ENCODE measurements around the gene DIRAS1. TPM values are rescaled to one million over a fixed set of nuclear protein-coding genes. Genes with fewer than 3 reads are reported as not detected.

The DIRAS1 gene
- total RNA-seq, 1 experiment from 2014 or later = 33.7 TPM

DNA sequence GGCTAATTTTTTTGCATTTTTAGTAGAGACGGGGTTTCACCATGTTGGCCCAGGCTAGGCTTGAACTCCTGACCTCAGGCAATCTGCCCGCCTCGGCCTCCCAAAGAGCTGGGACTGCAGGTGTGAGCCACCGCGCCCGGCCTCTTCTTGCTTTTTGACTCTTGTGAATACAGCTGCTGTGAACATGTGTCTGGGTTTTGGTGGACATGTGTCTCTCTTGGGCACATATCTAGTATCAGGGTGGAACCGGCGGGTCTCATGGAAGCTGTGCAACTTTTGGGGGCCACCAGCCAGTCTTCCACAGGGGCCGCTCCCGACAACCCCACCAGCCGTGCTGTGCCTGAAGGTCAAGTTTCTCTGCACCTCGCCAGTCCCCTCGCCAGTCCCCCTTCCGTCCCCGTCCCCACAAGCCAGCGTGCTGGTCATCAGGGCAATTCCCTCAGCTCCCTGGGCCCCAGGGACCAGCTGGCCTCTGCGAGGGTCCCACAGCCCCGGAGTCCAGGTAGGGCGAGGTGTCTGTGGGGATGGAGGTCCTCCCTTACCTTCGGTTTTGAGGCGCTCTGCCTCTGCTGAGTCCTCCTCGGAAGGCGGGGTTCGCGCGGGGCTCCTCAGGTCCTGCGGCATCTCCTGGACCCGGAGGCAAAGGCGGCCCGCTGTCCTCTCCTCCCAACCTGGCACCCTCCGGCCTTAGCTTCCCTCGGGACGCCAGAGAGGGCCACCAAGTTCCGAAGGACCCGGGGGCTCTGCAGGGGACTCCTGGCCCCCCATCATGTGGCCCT is 45.6 kb upstream of the DIRAS1 start:
- DNase-seq (ENCODE audit: low read depth, low spot score) = no peak
- intact Hi-C loops (cut with micrococcal nuclease) = no loop called here
- H2AFZ ChIP-seq (ENCODE audit: low read depth, low read length, poor library complexity, severe bottlenecking) = no peak overlapping the region
- RAD21 ChIA-PET (ENCODE audit: low non-redundant PET in 1 of 2, low total read pairs in 2 of 2, uncharacterized antibody in 2 of 2, unreplicated experiment in 2 of 2) = no interaction called here
- H4K20me1 ChIP-seq (ENCODE audit: insufficient read depth) = no peaks in the 10 kb centered on the region
- CTCF ChIA-PET = interaction anchor here (1.5 kb wide), 1 partner anchor 18 kb away, joined by 3 read pairs; no protein-coding TSS in a partner anchor
- H3K9me2 ChIP-seq (ENCODE audit: insufficient read depth) = no peaks in the 10 kb centered on the region
- H3K4me1 ChIP-seq (ENCODE audit: control insufficient read depth in 1 of 2, insufficient read depth in 2 of 2, low read length in 2 of 2) = no peaks in the 10 kb centered on the region
- H3K9me3 ChIP-seq (ENCODE audit: control insufficient read depth in 1 of 2, insufficient read depth in 1 of 2, low read depth in 1 of 2, low read length in 2 of 2) = no peaks in the 10 kb centered on the region
- ATAC-seq = no peak
- peaks cover 52% of the 10 kb centered on the region for H3K79me2 ChIP-seq (ENCODE audit: insufficient read depth, low read length)
- BruUV-seq (replicated peaks) = no TSS peak
- H3K9ac ChIP-seq (ENCODE audit: low read length) = no peak overlapping the region
- no peak overlapping the region for H3K27ac ChIP-seq (ENCODE audit: low read depth, low read length)
- POLR2A ChIA-PET = interaction anchor here (0.6 kb wide), 1 partner anchor 15 kb away, joined by 3 read pairs; no protein-coding TSS in a partner anchor
- peaks cover 30 to 37% of the 10 kb centered on the region in 2 experiments; a peak in 3 of 4 replicates for H3K36me3 ChIP-seq (ENCODE audit: control insufficient read depth in 1 of 2, insufficient read depth in 2 of 2, low read length in 2 of 2)
- TF ChIP-seq EZH2 (IDR thresholded peaks at IDR 0.05) = no peak
- TF ChIP-seq POLR2AphosphoS5 (IDR thresholded peaks at IDR 0.05; ENCODE audit: low read depth, low read length) = no peak
- no peak for TF ChIP-seq RAD21 (IDR thresholded peaks at IDR 0.05; ENCODE audit: low read depth)
- TF ChIP-seq JUND (IDR thresholded peaks at IDR 0.05) = no peak
- no peak for TF ChIP-seq SRF (IDR thresholded peaks at IDR 0.05; ENCODE audit: low read depth)
- TF ChIP-seq SP1 (IDR thresholded peaks at IDR 0.05; ENCODE audit: low read depth) = no peak
- TF ChIP-seq POLR2A (IDR thresholded peaks at IDR 0.05; ENCODE audit: borderline replicate concordance, extremely low read depth, insufficient read depth, insufficient read length) = no peak
- no peak for TF ChIP-seq TCF7L2 (IDR thresholded peaks at IDR 0.05; ENCODE audit: borderline replicate concordance, extremely low read depth, insufficient read depth, insufficient read length)
- TF ChIP-seq, protein P1, sequence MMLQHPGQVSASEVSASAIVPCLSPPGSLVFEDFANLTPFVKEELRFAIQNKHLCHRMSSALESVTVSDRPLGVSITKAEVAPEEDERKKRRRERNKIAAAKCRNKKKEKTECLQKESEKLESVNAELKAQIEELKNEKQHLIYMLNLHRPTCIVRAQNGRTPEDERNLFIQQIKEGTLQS (IDR thresholded peaks at IDR 0.05) = no peak
- TF ChIP-seq YY1 (IDR thresholded peaks at IDR 0.05; ENCODE audit: extremely low read depth, insufficient replicate concordance, low read depth, low read length) = no peak
- TF ChIP-seq, protein P2, sequence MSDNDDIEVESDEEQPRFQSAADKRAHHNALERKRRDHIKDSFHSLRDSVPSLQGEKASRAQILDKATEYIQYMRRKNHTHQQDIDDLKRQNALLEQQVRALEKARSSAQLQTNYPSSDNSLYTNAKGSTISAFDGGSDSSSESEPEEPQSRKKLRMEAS (IDR thresholded peaks at IDR 0.05) = no peak
- TF ChIP-seq ZBTB33 (IDR thresholded peaks at IDR 0.05; ENCODE audit: extremely low read depth, insufficient replicate concordance, low read length) = no peak
- TF ChIP-seq EZH2phosphoT487 (IDR thresholded peaks at IDR 0.05; ENCODE audit: borderline replicate concordance) = no peak
- no peak for TF ChIP-seq CBX3 (IDR thresholded peaks at IDR 0.05; ENCODE audit: low read depth)
- no peak overlapping the region for H3K4me3 ChIP-seq (replicated peaks in 1 of 2; ENCODE audit: low read depth in 1 of 2, low read length in 2 of 2)
- no peak overlapping the region for H3K4me2 ChIP-seq (ENCODE audit: low read length)
- no peaks in the 10 kb centered on the region for H3K27me3 ChIP-seq (ENCODE audit: insufficient read depth, low read length)
